K562 (cell line): ENCODE results near the gene EXOC3L2. TPM values are rescaled to one million over a fixed set of nuclear protein-coding genes. Genes with fewer than 3 reads are reported as not detected.

Source experiments
- ATAC-seq: fragments of 200-7000 bp; cut with Tn5 transposase; 3 replicates; pipeline ENCODE4 v1.9.1; 2020; ENCODE audit warnings: moderate library complexity
- BruUV-seq: library from RNA; stranded (reverse); fragments of 400-500 nt; replicated peaks from 2 replicates; lab custom pipeline; 2021; lab: Mats Ljungman, UMichigan
- CTCF ChIA-PET: fragments of 300-600 bp; formaldehyde crosslinking; extraction: SDS; loops from one replicate; lab custom pipeline; 2021; ENCODE audit warnings: low intra/inter-chr PET ratio; lab: Yijun Ruan, JAX
- POLR2A ChIA-PET: fragments of 300-600, 350-650 bp; sonication (Branson Sonifier 250); formaldehyde crosslinking; extraction: SDS; loops from one replicate; lab custom pipeline; 2021; ENCODE audit warnings: antibody characterized with exemption, inconsistent platforms; lab: Yijun Ruan, JAX
- DNase-seq, 4 experiments: peaks; one replicate each; pipeline versions ENCODE4 v3.0.0 to v3.0.0-alpha.2; 2011 to 2018; ENCODE audit warnings: low spot score in 3 of 4, mixed read lengths in 3 of 4; ENCODE audit errors: extremely low read depth in 1 of 4
- FAIRE-seq: peaks from 2 replicates; lab custom pipeline; 2011; peaks lifted over from hg19 to GRCh38; lab: Jason Lieb, UNC
- H2AFZ ChIP-seq: 2 replicates; pipeline ENCODE4 v1.6.0; 2011; ENCODE audit warnings: low read depth, low read length, control low read depth, inconsistent platforms
- H3K27ac ChIP-seq: fragments of 200-600 bp; 3 replicates; pipeline ENCODE4 v1.8.0; 2011; ENCODE audit warnings: low read depth, mild to moderate bottlenecking, control low read depth, inconsistent platforms, low read length, moderate library complexity, mixed read lengths; ENCODE audit errors: extremely low read depth
- H3K27me3 ChIP-seq, 2 experiments: fragments of 300-600 bp in 1 of 2; 2 replicates in 1 of 2; 3 replicates in 1 of 2; pipeline versions ENCODE4 v1.6.0 to v1.8.0; 2011; ENCODE audit warnings: inconsistent platforms in 2 of 2, low read length in 2 of 2, mild to moderate bottlenecking in 1 of 2, mixed read lengths in 1 of 2, moderate library complexity in 1 of 2; ENCODE audit not compliant: control insufficient read depth in 2 of 2, insufficient read depth in 2 of 2
- H3K36me3 ChIP-seq: fragments of 300-600 bp; 3 replicates; pipeline ENCODE4 v1.8.0; 2011; ENCODE audit warnings: mild to moderate bottlenecking, low read length, inconsistent platforms; ENCODE audit not compliant: control insufficient read depth, insufficient read depth
- H3K4me1 ChIP-seq, 2 experiments: fragments of 200-600 bp in 1 of 2; replicated peaks in 1 of 2; 2 replicates in 1 of 2; 3 replicates in 1 of 2; pipeline versions ENCODE4 v1.5.1 to v1.8.0; 2011; ENCODE audit warnings: inconsistent platforms in 2 of 2, low read length in 2 of 2, mild to moderate bottlenecking in 1 of 2, mixed read lengths in 1 of 2, moderate library complexity in 1 of 2; ENCODE audit not compliant: control insufficient read depth in 2 of 2, insufficient read depth in 2 of 2
- H3K4me2 ChIP-seq: 2 replicates; pipeline ENCODE4 v1.6.1; 2011; ENCODE audit warnings: low read length, control low read depth, inconsistent platforms, mixed read lengths; ENCODE audit not compliant: insufficient read depth
- H3K4me3 ChIP-seq: fragments of 200-600 bp; sonication (generic), shearing (Covaris generic); 2 replicates; pipeline ENCODE4 v1.5.1; 2016; ENCODE audit warnings: control low read depth, inconsistent platforms
- H3K79me2 ChIP-seq: fragments of 200-600 bp; 3 replicates; pipeline ENCODE4 v1.8.0; 2011; ENCODE audit warnings: low read length, inconsistent platforms; ENCODE audit not compliant: control insufficient read depth, insufficient read depth
- H3K9ac ChIP-seq, 2 experiments: 2 replicates each; pipeline versions ENCODE4 v1.6.0 to v1.6.1; 2011; ENCODE audit warnings: low read depth in 2 of 2, low read length in 2 of 2, control low read depth in 1 of 2, inconsistent platforms in 1 of 2, mild to moderate bottlenecking in 1 of 2, mixed read lengths in 1 of 2; ENCODE audit not compliant: insufficient read depth in 1 of 2
- H3K9me1 ChIP-seq: one replicate; pipeline ENCODE4 v1.6.0; 2011; ENCODE audit warnings: inconsistent platforms, mild to moderate bottlenecking, low read length, moderate library complexity; ENCODE audit not compliant: control insufficient read depth, insufficient read depth
- H3K9me3 ChIP-seq: replicated peaks from 2 replicates; pipeline ENCODE4 v1.5.1; 2011; ENCODE audit warnings: low read depth, low read length, inconsistent platforms; ENCODE audit not compliant: control insufficient read depth, insufficient read depth
- H4K20me1 ChIP-seq: replicated peaks from 2 replicates; pipeline ENCODE4 v1.6.1; 2011; ENCODE audit warnings: low read length, inconsistent platforms, mixed read lengths; ENCODE audit not compliant: control insufficient read depth, insufficient read depth
- ASH1L ChIP-seq: fragments of 450-650 bp; IDR thresholded peaks from 2 replicates; pipeline ENCODE4 v1.6.1; 2018; ENCODE audit warnings: borderline replicate concordance, mild to moderate bottlenecking, low read depth; ENCODE audit not compliant: partially characterized antibody
- ELK3 ChIP-seq: fragments of 450-650 bp; formaldehyde crosslinking; IDR thresholded peaks from 2 replicates; pipeline ENCODE4 v1.4.0; 2020; ENCODE audit warnings: mild to moderate bottlenecking
- HDAC6 ChIP-seq: IDR thresholded peaks from 2 replicates; pipeline ENCODE4 v1.6.1; 2012; ENCODE audit warnings: low read depth, mild to moderate bottlenecking, control low read depth, inconsistent platforms, low read length, moderate library complexity
- LARP7 ChIP-seq: fragments of 450-650 bp; IDR thresholded peaks from 2 replicates; pipeline ENCODE4 v1.6.1; 2016
- POLR2G ChIP-seq: fragments of 200-400 bp; formaldehyde crosslinking; IDR thresholded peaks from 2 replicates; pipeline ENCODE4 v1.6.1; 2017; ENCODE audit warnings: low read depth, mild to moderate bottlenecking, antibody characterized with exemption, low read length, moderate library complexity
- PRDM10 ChIP-seq: fragments of 450-650 bp; IDR thresholded peaks from 2 replicates; pipeline ENCODE4 v1.6.1; 2018; ENCODE audit not compliant: partially characterized antibody
- RBFOX2 ChIP-seq: fragments of 200-400 bp; formaldehyde crosslinking; IDR thresholded peaks from 2 replicates; pipeline ENCODE4 v1.6.1; 2017; ENCODE audit warnings: low read depth, mild to moderate bottlenecking, low read length, moderate library complexity
- RBM39 ChIP-seq: fragments of 200-400 bp; formaldehyde crosslinking; optimal IDR thresholded peaks from 2 replicates; pipeline ENCODE3; 2018; ENCODE audit warnings: low read depth, low read length
- ZNF121 ChIP-seq: sonication (generic); formaldehyde crosslinking; conservative IDR thresholded peaks from 2 replicates; pipeline ENCODE4 v1.8.0; 2022; ENCODE audit warnings: missing genetic modification reagents
- WGBS: fragments of 100-300 bp; shearing (Covaris generic); methylation state at CpG from one replicate; pipeline ENCODE4 v1.1.6; 2016; ENCODE audit warnings: low coverage, mixed read lengths; ENCODE audit not compliant: insufficient coverage; ENCODE audit errors: missing lambda C conversion rate; 5-methylcytosine and 5-hydroxymethylcytosine counted together
- in situ Hi-C: fragments of 300-500 bp; cut with MboI; formaldehyde crosslinking; loops from 4 replicates; pipeline ENCODE4 v1.15.0; 2018; ENCODE audit warnings: inconsistent platforms, mixed read lengths
- intact Hi-C: fragments of 100-400 bp; cut with micrococcal nuclease; formaldehyde crosslinking; loops from 2 replicates; pipeline ENCODE4 v1.14.2; 2022
- polyA plus RNA-seq, 8 experiments: library from polyadenylated mRNA; depleted of rRNA in 4 of 8; stranded (reverse) in 5 of 8; unstranded in 3 of 8; fragments of >200 nt; fragmentation: Nextera tagmentation in 2 of 8; fragmentation: Illumina TruSeq in 1 of 8; extraction: Ambion mirVana in 2 of 8; extraction: Trizol in 1 of 8; gene quantifications; 2 replicates each; pipeline versions ENCODE4 v1.2.1 to v1.2.3, GENCODE V29; 2011 to 2014; ENCODE audit warnings: inconsistent platforms in 1 of 8, missing spikeins in 1 of 8
- total RNA-seq, 7 experiments: library from RNA; depleted of rRNA in 6 of 7; stranded (reverse); fragments of >200 nt in 6 of 7; fragmentation: Illumina TruSeq in 2 of 7; extraction: Trizol in 2 of 7; gene quantifications; 2 replicates each; pipeline versions ENCODE4 v1.2.1 to v1.2.3, GENCODE V29; 2011 to 2021; ENCODE audit warnings: low replicate concordance in 1 of 7

Gene EXOC3L2
- total and polyA plus RNA-seq, 9 of the 15 experiments (the other 6 are each of a cell fraction or from before 2014, with no cell fraction given), result 0.31 to 19.0 (median 2.4) TPM

- Histone ChIP-seq H3K27ac (no peak overlapping the region), H3K9ac (no peak overlapping the region), H3K4me3 (no peak overlapping the region), H3K9me1 (peaks cover 2% of the 10 kb centered on the region), H3K36me3 (peaks cover 6% of the 10 kb centered on the region; the same call in 1 of the 3 replicates), H3K79me2 (peaks cover 16% of the 10 kb centered on the region), H3K27me3 (no peaks in the 10 kb centered on the region), H2AFZ (no peak overlapping the region), H3K4me1 (peaks cover 14 to 34% of the 10 kb centered on the region in 2 experiments), H3K4me2 (no peak overlapping the region), H3K9me3 (no peaks in the 10 kb centered on the region), H4K20me1 (peaks cover 6% of the 10 kb centered on the region)
- DNase-seq, result no peak
- no peak for FAIRE-seq
- TF ChIP-seq RBFOX2 (peak; percentile 38; the same call in 1 of the 2 replicates), ASH1L (no peak), LARP7 (no peak), HDAC6 (no peak), POLR2G (0 out of 2 replicates have a peak, but pooled peaks have one; percentile 20)
- POLR2A ChIA-PET, result interaction anchor here (0.8 to 1.0 kb wide), 3 partner anchors 9 to 15 kb away, joined by 3 read pairs; no protein-coding TSS in a partner anchor
- CTCF ChIA-PET, result no interaction called here
- in situ Hi-C loops, result no loop called here
- 92% methylated on average over 18 of the region's 19 CpGs for WGBS
- no peak for ATAC-seq
- no TSS peak for BruUV-seq
- intact Hi-C loops, result no loop called here
Measured at GRCh38 chr19:45258862-45259261, 13.7 kb upstream of the EXOC3L2 start.

- peaks cover 14% of the 10 kb centered on the region; the same call in 2 of the 3 replicates for H3K36me3 ChIP-seq
- WGBS, result 90% methylated on average over 4 of the region's 4 CpGs
- ChIA-PET CTCF (no interaction called here), POLR2A (no interaction called here)
- FAIRE-seq (no peak), DNase-seq (no peak), ATAC-seq (no peak)
- TF ChIP-seq ZNF121 (peak; percentile 46), RBM39 (no peak), ELK3 (CRISPR knock-in tag) (no peak), PRDM10 (no peak)
- no peak overlapping the region for H3K4me3 ChIP-seq
- H3K4me2 ChIP-seq, result no peak overlapping the region
- intact Hi-C loops (no loop called here), in situ Hi-C loops (no loop called here)
- H3K79me2 ChIP-seq, result peaks cover 36% of the 10 kb centered on the region
- no peak overlapping the region for H2AFZ ChIP-seq
- no peaks in the 10 kb centered on the region for H3K27me3 ChIP-seq
- H3K4me1 ChIP-seq, result peaks cover 11 to 37% of the 10 kb centered on the region in 2 experiments
- BruUV-seq, result no TSS peak
- peaks cover 15% of the 10 kb centered on the region for H4K20me1 ChIP-seq
- H3K9me1 ChIP-seq, result no peaks in the 10 kb centered on the region
- no peak overlapping the region for H3K27ac ChIP-seq
- no peaks in the 10 kb centered on the region for H3K9me3 ChIP-seq
- H3K9ac ChIP-seq, result no peak overlapping the region
Measured at GRCh38 chr19:45256836-45257235, 11.6 kb upstream of the EXOC3L2 start.
